Measurements from ENCODE around the gene KIF5B. TPM values are rescaled to one million over a fixed set of nuclear protein-coding genes. Genes with fewer than 3 reads are reported as not detected.
"Not testable (repeated sequence)": the region's sequence is repeated elsewhere in the genome, so short reads cannot be mapped to it uniquely, and the experiment has no call there.

Gene KIF5B
- polyA plus RNA-seq, 3 donors, result 165 to 193 (median 176) TPM

GRCh38 chr10:31972519-31973041 is 83.6 kb downstream of the KIF5B start:
- DNase-seq (ENCODE audit: low read depth in 3 of 3, low spot score in 2 of 3), result no peak

GRCh38 chr10:31969847-31970246 is 86.4 kb downstream of the KIF5B start:
- DNase-seq (ENCODE audit: low read depth in 3 of 3, low spot score in 2 of 3), result not testable (repeated sequence)

GRCh38 chr10:31963589-31963980 is 92.6 kb downstream of the KIF5B start:
- no peak for DNase-seq (ENCODE audit: low read depth in 3 of 3, low spot score in 2 of 3)

- DNase-seq (ENCODE audit: low read depth in 3 of 3, low spot score in 2 of 3), result no peak
Observed at GRCh38 chr10:31962826-31963588, 93.2 kb downstream of the KIF5B start.

GRCh38 chr10:31961277-31962074 is 94.7 kb downstream of the KIF5B start:
- no peak for DNase-seq (ENCODE audit: low read depth in 3 of 3, low spot score in 2 of 3)

- no peak for DNase-seq (ENCODE audit: low read depth in 3 of 3, low spot score in 2 of 3)
Observed at GRCh38 chr10:31959461-31960173, 96.6 kb downstream of the KIF5B start.

Other genes with a start within 250 kb of the KIF5B start
- 10 to 100 TPM; 33.9 to 36.8 (median 35.1) TPM for gene ARHGAP12, start 127.6 kb downstream of the KIF5B start, polyA plus RNA-seq (ENCODE audit: insufficient read length in 3 of 3)

All from right renal cortex interstitium (tissue), 3 donors.